Heart left ventricle (tissue), 13 donors: ENCODE data around the gene STK11.

Experiments used
- CTCF ChIP-seq, 12 donors: fragments of 200-600 bp; sonication (generic) in 4 of 12; IDR thresholded peaks; one replicate each; pipeline versions ENCODE4 v1.5.0 to v1.8.0; 2018 to 2022; ENCODE audit warnings: antibody characterized with exemption in 12 of 12, mild to moderate bottlenecking in 5 of 12
- POLR2A ChIP-seq, 2 donors: fragments of 450-650 bp; IDR thresholded peaks; one replicate each; pipeline ENCODE4 v1.6.1; 2017; ENCODE audit warnings: antibody characterized with exemption in 2 of 2, mild to moderate bottlenecking in 2 of 2, moderate library complexity in 2 of 2
- donor health status: ischemic (EF 13 %, LVEDD 7.1; RV severe dilation, severe dysfunction).
- donor health status: DM: no; HTN: yes; CAD: no.
- donor health status: DM: no; HTN: no; CAD: no.
- donor health status: ischemic (EF 25% LVEDD 6.9; RV normal size, moderate dysfunction).
- donor health status: ischemic (EF 25% LVEDD 5.7; RV mildly dilated, moderate dysfunction).
- donor health status: ischemic (EF 35%, LVEDD 5.7; RV mildly dilated, moderate dysfunction).
- donor health status: nonischemic (EF 11% LVEDD 7.7; RV severe dilation, severe dysfunction).
- donor health status: DM: yes; HTN: yes; CAD: no.
- donor health status: PGD.
- donor health status: ischemic (EF 29% LVEDD 5.4; RV normal size, mild dysfunction).
- donor health status: nonischemic (EF 23%, LVEDD 6.1; RV moderate dilation, normal function).

DNA sequence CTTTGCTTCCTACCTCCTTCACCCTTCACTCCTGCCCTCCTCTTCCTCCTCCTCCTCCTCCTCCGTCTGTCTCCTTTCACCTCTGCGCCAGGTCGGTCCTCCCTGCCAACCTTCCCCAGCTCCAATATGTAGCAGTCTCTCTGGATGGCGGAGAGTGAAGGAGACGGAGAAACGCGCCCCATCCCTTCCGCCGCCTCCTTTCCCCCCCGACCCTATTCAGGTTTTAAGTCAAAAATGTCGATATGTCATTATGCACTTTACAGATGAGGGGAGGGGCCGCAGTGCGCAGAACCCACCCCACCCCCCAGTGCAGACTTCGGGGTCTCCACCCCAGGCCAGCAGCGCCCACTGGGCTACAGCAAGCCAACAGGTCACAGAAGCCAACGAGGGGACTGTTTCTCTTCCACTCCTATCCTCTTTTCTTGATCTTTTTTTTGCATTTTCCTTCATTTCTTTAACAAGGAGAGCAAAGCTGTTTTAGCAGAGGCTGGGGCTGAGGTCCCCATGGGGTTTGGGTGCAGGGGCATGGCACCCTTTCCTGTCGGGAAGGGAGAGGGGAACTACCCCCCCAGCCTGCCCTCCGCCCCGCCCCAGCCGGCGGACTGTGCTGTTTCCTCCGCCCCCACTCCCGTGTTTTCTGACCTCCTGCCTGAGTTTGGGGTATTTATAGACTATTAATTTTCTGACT is 52.0 kb downstream of the STK11 start:
- TF ChIP-seq POLR2A (IDR thresholded peaks at IDR 0.05) (no peak), CTCF (IDR thresholded peaks at IDR 0.05) (no peak)
